Fibroblast of villous mesenchyme (primary cell): ENCODE measurements around the gene ERBB2. TPM values are rescaled to one million over a fixed set of nuclear protein-coding genes. Genes with fewer than 3 reads are reported as not detected.
"Not testable (repeated sequence)": the region's sequence is repeated elsewhere in the genome, so short reads cannot be mapped to it uniquely, and the experiment has no call there.

Experiments
- DNase-seq: peaks from one replicate; pipeline ENCODE4 v3.0.0-alpha.2; 2010; ENCODE audit warnings: low read depth
- H3K4me3 ChIP-seq: 2 replicates; pipeline ENCODE4 v1.5.1; 2011; ENCODE audit warnings: low read depth, mild to moderate bottlenecking, low read length
- CTCF ChIP-seq: IDR thresholded peaks from 2 replicates; pipeline ENCODE4 v1.5.1; 2012; ENCODE audit warnings: low read depth, mild to moderate bottlenecking, low read length; ENCODE audit not compliant: insufficient read depth
- total RNA-seq: library from RNA; depleted of rRNA; stranded (reverse); fragments of >200 nt; gene quantifications from 2 replicates; pipeline ENCODE4 v1.2.3, GENCODE V29; 2012

ERBB2 gene
- total RNA-seq, 1 donor, result 47.1 TPM

GRCh38 chr17:39722965-39723848, 23.3 kb downstream of the ERBB2 start:
- TF ChIP-seq CTCF, result no peak
- no peak for DNase-seq
- no peak overlapping the region for H3K4me3 ChIP-seq

- TF ChIP-seq CTCF, result no peak
- H3K4me3 ChIP-seq, result no peak overlapping the region
- no peak for DNase-seq
Observed at GRCh38 chr17:39724731-39725130, 24.9 kb downstream of the ERBB2 start.

- DNase-seq, H3K4me3 ChIP-seq: not testable (repeated sequence)
Observed at GRCh38 chr17:39725923-39726322, 26.1 kb downstream of the ERBB2 start.

GRCh38 chr17:39726617-39727016, 26.8 kb downstream of the ERBB2 start:
- no peak for DNase-seq
- H3K4me3 ChIP-seq, result no peak overlapping the region
- TF ChIP-seq CTCF, result no peak

GRCh38 chr17:39727556-39727955, 27.7 kb downstream of the ERBB2 start:
- no peak overlapping the region for H3K4me3 ChIP-seq
- DNase-seq, result no peak
- no peak for TF ChIP-seq CTCF

- TF ChIP-seq CTCF, result no peak
- no peak for DNase-seq
- H3K4me3 ChIP-seq, result peak overlapping the region; percentile 87
Observed at GRCh38 chr17:39729280-39729851, 29.5 kb downstream of the ERBB2 start.

GRCh38 chr17:39730095-39730921, 30.4 kb downstream of the ERBB2 start, which contains the start of gene MIEN1:
Gene MIEN1, minus strand, starts transcription at chr17:39730532. Its CDS starts 37 bp downstream, at chr17:39730495.
- peak within 1 kb of the TSS; percentile 87 for H3K4me3 ChIP-seq
- TF ChIP-seq CTCF, result peak; percentile 84
- peak; percentile 81 for DNase-seq
